Muscle of leg (tissue), 16 donors: ENCODE results near the gene MAPK9. TPM values are rescaled to one million over a fixed set of nuclear protein-coding genes. Genes with fewer than 3 reads are reported as not detected.

Experiments
- DNase-seq: peaks from one replicate; pipeline ENCODE4 v3.0.0; 2013
- H3K27ac ChIP-seq: one replicate; pipeline ENCODE4 v1.5.1; 2013; ENCODE audit warnings: mild to moderate bottlenecking, low read length, control low read depth
- H3K27me3 ChIP-seq: one replicate; pipeline ENCODE4 v1.6.1; 2013; ENCODE audit warnings: low read length; ENCODE audit not compliant: control insufficient read depth, insufficient read depth
- H3K36me3 ChIP-seq: one replicate; pipeline ENCODE4 v1.6.1; 2013; ENCODE audit warnings: low read length; ENCODE audit not compliant: control insufficient read depth, insufficient read depth
- H3K4me1 ChIP-seq: one replicate; pipeline ENCODE4 v1.6.1; 2013; ENCODE audit warnings: low read length; ENCODE audit not compliant: control insufficient read depth, insufficient read depth
- H3K4me3 ChIP-seq: one replicate; pipeline ENCODE4 v1.5.1; 2013; ENCODE audit warnings: low read length, control low read depth
- H3K9me3 ChIP-seq: replicated peaks from 2 replicates; pipeline ENCODE4 v1.6.1; 2013; ENCODE audit warnings: low read depth, low read length; ENCODE audit not compliant: control insufficient read depth
- WGBS: methylation state at CpG from one replicate; pipeline ENCODE4 v1.1.5; 2013; ENCODE audit warnings: missing lambda C conversion rate; ENCODE audit not compliant: insufficient coverage; 5-methylcytosine and 5-hydroxymethylcytosine counted together
- long read RNA-seq, 11 donors: transcript quantifications; one replicate each; lab custom pipeline, GENCODE V29; 2026
- polyA plus RNA-seq, 8 donors: library from polyadenylated mRNA; unstranded; fragments of 120-200 nt; gene quantifications; one replicate each; pipeline versions ENCODE4 v1.2.1 to v1.2.3, GENCODE V29; 2013; ENCODE audit warnings: inconsistent platforms in 1 of 8, low replicate concordance in 1 of 8; ENCODE audit not compliant: insufficient read length in 8 of 8, insufficient read depth in 1 of 8
- total RNA-seq: library from RNA; stranded (reverse); fragments of 120-200 nt; gene quantifications from one replicate; pipeline ENCODE4 v1.2.4, GENCODE V29; 2013

The MAPK9 gene
- 21.1 TPM for total RNA-seq
- 10 to 100 TPM; 23.6 to 32.1 (median 29.7) TPM for polyA plus RNA-seq
- long read RNA-seq, donor 1, full-length matches to known transcripts: 3 of 3 reads
- long read RNA-seq, donor 1, partial matches to known transcripts: 0 of 3 reads
- long read RNA-seq, donor 1, other reads (novel, unspliced or antisense): 0 of 3 reads
- long read RNA-seq, donor 2: 0 reads
- long read RNA-seq, donor 3, full-length matches to known transcripts: 7 of 7 reads
- long read RNA-seq, donor 3, partial matches to known transcripts: 0 of 7 reads
- long read RNA-seq, donor 3, other reads (novel, unspliced or antisense): 0 of 7 reads
- long read RNA-seq, donor 4, full-length matches to known transcripts: 1 of 1 reads
- long read RNA-seq, donor 4, partial matches to known transcripts: 0 of 1 reads
- long read RNA-seq, donor 4, other reads (novel, unspliced or antisense): 0 of 1 reads
- long read RNA-seq, donor 5, full-length matches to known transcripts: 8 of 8 reads
- long read RNA-seq, donor 5, partial matches to known transcripts: 0 of 8 reads
- long read RNA-seq, donor 5, other reads (novel, unspliced or antisense): 0 of 8 reads
- long read RNA-seq, donor 6, full-length matches to known transcripts: 8 of 8 reads
- long read RNA-seq, donor 6, partial matches to known transcripts: 0 of 8 reads
- long read RNA-seq, donor 6, other reads (novel, unspliced or antisense): 0 of 8 reads
- long read RNA-seq, donor 7, full-length matches to known transcripts: 1 of 1 reads
- long read RNA-seq, donor 7, partial matches to known transcripts: 0 of 1 reads
- long read RNA-seq, donor 7, other reads (novel, unspliced or antisense): 0 of 1 reads
- long read RNA-seq, donor 8, full-length matches to known transcripts: 6 of 6 reads
- long read RNA-seq, donor 8, partial matches to known transcripts: 0 of 6 reads
- long read RNA-seq, donor 8, other reads (novel, unspliced or antisense): 0 of 6 reads
- long read RNA-seq, donor 9, full-length matches to known transcripts: 3 of 3 reads
- long read RNA-seq, donor 9, partial matches to known transcripts: 0 of 3 reads
- long read RNA-seq, donor 9, other reads (novel, unspliced or antisense): 0 of 3 reads
- long read RNA-seq, donor 10, full-length matches to known transcripts: 10 of 10 reads
- long read RNA-seq, donor 10, partial matches to known transcripts: 0 of 10 reads
- long read RNA-seq, donor 10, other reads (novel, unspliced or antisense): 0 of 10 reads
- long read RNA-seq, donor 11, full-length matches to known transcripts: 5 of 5 reads
- long read RNA-seq, donor 11, partial matches to known transcripts: 0 of 5 reads
- long read RNA-seq, donor 11, other reads (novel, unspliced or antisense): 0 of 5 reads

- H3K4me3 ChIP-seq: peak within 1 kb of the TSS; percentile 56
- H3K27ac ChIP-seq: peak within 1 kb of the TSS; percentile 21
- DNase-seq: peak; percentile 94
- no peaks in the 10 kb centered on the region for H3K36me3 ChIP-seq
- WGBS: under 1% methylated on average over 121 of the region's 122 CpGs
- H3K4me1 ChIP-seq: peaks cover 25% of the 10 kb centered on the region
- no peaks in the 10 kb centered on the region for H3K9me3 ChIP-seq
- no peaks in the 10 kb centered on the region for H3K27me3 ChIP-seq
Observed at GRCh38 chr5:180291943-180292831, at the start of gene MAPK9. Gene MAPK9, minus strand, starts transcription at chr5:180292083. Its CDS starts 11,522 bp downstream, at chr5:180280561.

GRCh38 chr5:180341595-180341994 is 49.7 kb upstream of the MAPK9 start:
- peaks cover 5% of the 10 kb centered on the region for H3K36me3 ChIP-seq
- WGBS: 100% methylated on average over 2 of the region's 8 CpGs
- H3K4me3 ChIP-seq: no peak overlapping the region
- H3K27ac ChIP-seq: no peak overlapping the region
- H3K27me3 ChIP-seq: peaks cover 3% of the 10 kb centered on the region
- H3K4me1 ChIP-seq: peaks cover 23% of the 10 kb centered on the region
- no peaks in the 10 kb centered on the region for H3K9me3 ChIP-seq
- DNase-seq: no peak

GRCh38 chr5:180340856-180341255 is 49.0 kb upstream of the MAPK9 start:
- WGBS: 85% methylated on average over 4 of the region's 9 CpGs
- H3K27me3 ChIP-seq: peaks cover 3% of the 10 kb centered on the region
- no peak for DNase-seq

GRCh38 chr5:180339583-180340183 is 47.8 kb upstream of the MAPK9 start:
- Histone ChIP-seq H3K9me3 (no peaks in the 10 kb centered on the region), H3K4me3 (no peak overlapping the region), H3K4me1 (peaks cover 21% of the 10 kb centered on the region), H3K27ac (no peak overlapping the region), H3K27me3 (peaks cover 3% of the 10 kb centered on the region), H3K36me3 (peaks cover 17% of the 10 kb centered on the region)
- no peak for DNase-seq
- WGBS: 83% methylated on average over 4 of the region's 7 CpGs

More at GRCh38 chr5:180340856-180341255, 49.0 kb upstream of the MAPK9 start:
- Histone ChIP-seq H3K9me3 (no peaks in the 10 kb centered on the region), H3K4me1 (peaks cover 23% of the 10 kb centered on the region), H3K27ac (no peak overlapping the region), H3K36me3 (peaks cover 6% of the 10 kb centered on the region), H3K4me3 (no peak overlapping the region)

DNA sequence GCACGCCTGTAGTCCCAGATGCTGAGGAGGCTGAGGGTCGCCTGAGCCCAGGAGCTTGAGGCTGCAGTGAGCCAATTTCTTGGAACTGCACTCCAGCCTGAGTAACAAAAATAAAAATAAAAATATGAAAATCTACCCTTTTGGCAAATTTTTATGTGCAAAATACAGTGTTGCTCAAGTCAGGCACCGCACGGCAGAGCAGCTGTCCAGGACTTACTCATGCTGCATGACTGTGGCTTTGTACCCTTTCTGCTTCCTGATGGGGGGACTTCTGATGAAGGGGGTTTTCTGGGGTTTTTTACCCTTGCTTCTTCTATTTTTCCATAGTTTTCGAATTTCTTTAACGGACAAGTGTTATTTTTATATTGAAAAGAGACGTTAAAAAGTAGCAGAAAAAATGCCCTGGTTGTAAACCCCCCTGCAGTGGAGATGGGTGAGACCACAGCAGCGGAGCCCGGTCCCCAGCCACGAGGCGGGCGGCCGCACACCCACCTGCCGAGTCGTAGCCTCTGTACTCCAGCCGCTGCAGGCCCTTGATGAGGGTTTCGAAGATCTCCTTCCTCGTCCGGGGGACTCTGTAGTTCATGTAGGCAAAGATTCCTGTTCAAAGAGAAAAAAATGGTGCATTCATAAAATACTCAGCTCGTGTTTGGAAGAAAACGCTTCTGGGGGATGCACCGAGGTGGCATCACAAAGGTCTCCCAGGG is 46.3 kb upstream of the MAPK9 start:
- peaks cover 8% of the 10 kb centered on the region for H3K4me1 ChIP-seq
- peaks cover under 1% of the 10 kb centered on the region for H3K27me3 ChIP-seq
- WGBS: 86% methylated on average over 13 of the region's 22 CpGs

DNA sequence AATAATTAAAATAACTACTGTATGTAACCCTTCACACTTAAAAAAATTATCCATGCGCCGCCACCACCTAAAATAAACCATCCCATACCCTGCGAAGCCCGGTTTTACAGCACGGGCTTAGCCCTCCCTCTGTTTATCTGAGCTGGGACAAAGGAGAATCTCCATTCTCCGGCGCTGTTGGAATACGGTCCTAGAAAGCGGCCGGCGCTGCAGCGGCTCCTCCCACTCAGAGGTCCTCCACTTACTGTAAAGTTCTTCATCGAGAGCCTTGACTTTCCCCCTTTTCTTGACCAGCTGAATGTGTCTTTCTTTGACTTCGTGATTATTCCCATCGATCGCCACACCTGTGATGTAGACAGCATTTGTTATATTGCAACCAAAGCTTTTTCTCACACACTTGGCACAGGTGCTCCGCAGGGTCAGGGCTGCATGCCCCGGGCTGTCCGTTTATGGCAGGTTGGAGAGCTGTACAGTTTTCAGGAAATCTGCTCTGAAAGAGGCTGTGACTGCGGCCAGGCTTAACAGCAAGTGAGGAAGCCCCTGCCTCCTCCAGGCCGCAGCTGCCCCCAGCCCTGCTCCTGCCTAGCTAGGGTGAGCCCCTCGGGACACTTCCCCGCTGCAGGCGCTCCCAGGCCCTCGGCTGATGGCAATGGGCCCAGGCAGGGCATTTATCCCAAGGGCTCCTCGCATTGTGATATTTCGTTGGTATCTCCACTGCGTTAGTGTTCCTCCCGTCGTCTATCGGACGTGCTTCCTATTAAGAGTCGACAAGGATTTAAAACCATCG is 44.5 kb upstream of the MAPK9 start:
- Histone ChIP-seq H3K27ac (no peak overlapping the region), H3K36me3 (peaks cover 25% of the 10 kb centered on the region), H3K27me3 (no peaks in the 10 kb centered on the region), H3K4me1 (no peaks in the 10 kb centered on the region), H3K4me3 (no peak overlapping the region), H3K9me3 (no peaks in the 10 kb centered on the region)
- whole genome bisulfite sequencing: 88% methylated on average over 26 of the region's 34 CpGs
- no peak for DNase-seq

More for the DNA sequence above, 46.3 kb upstream of the MAPK9 start:
- Histone ChIP-seq H3K9me3 (no peaks in the 10 kb centered on the region), H3K4me3 (no peak overlapping the region), H3K27ac (no peak overlapping the region), H3K36me3 (peaks cover 25% of the 10 kb centered on the region)
- DNase-seq: no peak

GRCh38 chr5:180335614-180336233 is 43.8 kb upstream of the MAPK9 start:
- no peaks in the 10 kb centered on the region for H3K27me3 ChIP-seq
- no peak overlapping the region for H3K27ac ChIP-seq
- no peak overlapping the region for H3K4me3 ChIP-seq
- H3K9me3 ChIP-seq: no peaks in the 10 kb centered on the region
- no peaks in the 10 kb centered on the region for H3K4me1 ChIP-seq
- DNase-seq: no peak
- H3K36me3 ChIP-seq: peaks cover 26% of the 10 kb centered on the region
- 97% methylated on average over 18 of the region's 19 CpGs for WGBS
